Peyer's patch (tissue), 4 donors: Measurements from ENCODE around the gene DDX46. TPM values are rescaled to one million over a fixed set of nuclear protein-coding genes. Genes with fewer than 3 reads are reported as not detected.

ENCODE experiments used
- DNase-seq, 3 donors: peaks; one replicate each; pipeline ENCODE4 v3.0.0-alpha.2; 2017 to 2019
- H3K27ac ChIP-seq, 4 donors: fragments of 200-600 bp; sonication (generic); one replicate each; pipeline ENCODE4 v1.5.1; 2016 to 2019
- H3K27me3 ChIP-seq, 2 donors: fragments of 200-600 bp; sonication (generic); one replicate each; pipeline ENCODE4 v1.5.1; 2019
- H3K36me3 ChIP-seq, 3 donors: fragments of 200-600 bp; sonication (generic); one replicate each; pipeline ENCODE4 v1.5.1; 2016 to 2019
- H3K4me1 ChIP-seq, 4 donors: fragments of 200-600 bp; sonication (generic); one replicate each; pipeline ENCODE4 v1.5.1; 2016 to 2019
- H3K4me3 ChIP-seq, 4 donors: fragments of 200-600 bp; sonication (generic); 1 replicate in 3 of 4; 2 replicates in 1 of 4; pipeline ENCODE4 v1.5.1; 2016 to 2019; ENCODE audit warnings: mild to moderate bottlenecking in 1 of 4
- H3K9me3 ChIP-seq, 4 donors: fragments of 200-600 bp; sonication (generic); one replicate each; pipeline ENCODE4 v1.5.1; 2016 to 2019; ENCODE audit warnings: mild to moderate bottlenecking in 1 of 4
- CTCF ChIP-seq, 6 experiments: fragments of 450-650 bp in 4 of 6; fragments of 200-600 bp in 2 of 6; sonication (generic) in 1 of 6; IDR thresholded peaks; one replicate each; pipeline ENCODE4 v1.5.1; 2017 to 2019; ENCODE audit warnings: antibody characterized with exemption in 6 of 6, mild to moderate bottlenecking in 3 of 6, moderate library complexity in 1 of 6
- POLR2A ChIP-seq, 2 donors: fragments of 450-650 bp; IDR thresholded peaks; one replicate each; pipeline ENCODE4 v1.5.1; 2017; ENCODE audit warnings: antibody characterized with exemption in 2 of 2, mild to moderate bottlenecking in 2 of 2, moderate library complexity in 2 of 2
- total RNA-seq, 4 donors: library from RNA; depleted of rRNA; stranded (reverse); fragments of >200 nt; gene quantifications; one replicate each; pipeline ENCODE4 v1.1.0, GENCODE V29; 2016

Gene DDX46
- total RNA-seq, 4 donors from 2014 or later: 27.0 to 59.4 (median 41.8) TPM

GRCh38 chr5:134791580-134791979 lies 33.0 kb downstream of the DDX46 start:
- no peak overlapping the region for H3K4me3 ChIP-seq
- H3K27ac ChIP-seq: no peak overlapping the region
- no peak for DNase-seq
- H3K27me3 ChIP-seq: no peaks in the 10 kb centered on the region
- H3K9me3 ChIP-seq: no peaks in the 10 kb centered on the region
- H3K36me3 ChIP-seq: peaks cover 0 to 86% (median 3%) of the 10 kb centered on the region in 3 donors
- H3K4me1 ChIP-seq: no peaks in the 10 kb centered on the region
- TF ChIP-seq CTCF (IDR thresholded peaks at IDR 0.05): no peak
- TF ChIP-seq POLR2A (IDR thresholded peaks at IDR 0.05): no peak

- TF ChIP-seq CTCF (IDR thresholded peaks at IDR 0.05): no peak
- TF ChIP-seq POLR2A (IDR thresholded peaks at IDR 0.05): no peak
- no peaks in the 10 kb centered on the region for H3K9me3 ChIP-seq
- H3K27me3 ChIP-seq: no peaks in the 10 kb centered on the region
- no peak overlapping the region for H3K4me3 ChIP-seq
- no peaks in the 10 kb centered on the region for H3K4me1 ChIP-seq
- peaks cover 0 to 86% (median 3%) of the 10 kb centered on the region in 3 donors for H3K36me3 ChIP-seq
- H3K27ac ChIP-seq: no peak overlapping the region
- no peak for DNase-seq
Observed at GRCh38 chr5:134792286-134792685, 33.7 kb downstream of the DDX46 start.

- DNase-seq: no peak
- no peak overlapping the region for H3K27ac ChIP-seq
- TF ChIP-seq POLR2A (IDR thresholded peaks at IDR 0.05) (no peak), CTCF (IDR thresholded peaks at IDR 0.05) (no peak)
- H3K27me3 ChIP-seq: no peaks in the 10 kb centered on the region
- H3K36me3 ChIP-seq: peaks cover 0 to 87% (median 3%) of the 10 kb centered on the region in 3 donors
- no peaks in the 10 kb centered on the region for H3K9me3 ChIP-seq
- no peak overlapping the region for H3K4me3 ChIP-seq
- no peaks in the 10 kb centered on the region for H3K4me1 ChIP-seq
Observed at GRCh38 chr5:134793111-134793510, 34.5 kb downstream of the DDX46 start.

GRCh38 chr5:134794082-134794481 lies 35.5 kb downstream of the DDX46 start:
- peaks cover 0 to 90% (median 3%) of the 10 kb centered on the region in 3 donors for H3K36me3 ChIP-seq
- TF ChIP-seq CTCF (IDR thresholded peaks at IDR 0.05): no peak
- no peak for TF ChIP-seq POLR2A (IDR thresholded peaks at IDR 0.05)
- no peak overlapping the region for H3K4me3 ChIP-seq
- DNase-seq: no peak
- H3K9me3 ChIP-seq: no peaks in the 10 kb centered on the region
- no peaks in the 10 kb centered on the region for H3K4me1 ChIP-seq
- H3K27me3 ChIP-seq: no peaks in the 10 kb centered on the region
- H3K27ac ChIP-seq: no peak overlapping the region

- no peak overlapping the region for H3K27ac ChIP-seq
- no peaks in the 10 kb centered on the region for H3K9me3 ChIP-seq
- H3K4me3 ChIP-seq: no peak overlapping the region
- no peaks in the 10 kb centered on the region for H3K4me1 ChIP-seq
- no peak for DNase-seq
- no peaks in the 10 kb centered on the region for H3K27me3 ChIP-seq
- H3K36me3 ChIP-seq: peaks cover 0 to 87% (median 3%) of the 10 kb centered on the region in 3 donors
- no peak for TF ChIP-seq POLR2A (IDR thresholded peaks at IDR 0.05)
Observed at GRCh38 chr5:134794819-134795218, 36.2 kb downstream of the DDX46 start.

- Histone ChIP-seq H3K27me3 (no peaks in the 10 kb centered on the region), H3K27ac (no peak overlapping the region), H3K4me1 (no peaks in the 10 kb centered on the region), H3K36me3 (peaks cover 0 to 73% (median 0%) of the 10 kb centered on the region in 3 donors), H3K4me3 (no peak overlapping the region), H3K9me3 (no peaks in the 10 kb centered on the region)
- TF ChIP-seq POLR2A (IDR thresholded peaks at IDR 0.05) (no peak), CTCF (IDR thresholded peaks at IDR 0.05) (no peak)
- DNase-seq: no peak
Observed at GRCh38 chr5:134798468-134798867, 39.9 kb downstream of the DDX46 start.
